ENCODE results near the gene SLC2A6. TPM values are rescaled to one million over a fixed set of nuclear protein-coding genes. Genes with fewer than 3 reads are reported as not detected.
A peak's percentile ranks its signal among the peaks of the same experiment; 100 is the strongest.

The SLC2A6 gene
- total RNA-seq, 6 experiments from 2014 or later = 9.4 to 12.6 (median 11.3) TPM

GRCh38 chr9:133429214-133429613, 49.7 kb downstream of the SLC2A6 start:
- no peak overlapping the region for H3K27ac Mint-ChIP-seq

GRCh38 chr9:133428617-133429101, 50.2 kb downstream of the SLC2A6 start:
- DNase-seq = no peak
- Mint-ChIP-seq H3K27ac (no peak overlapping the region), H3K9me3 (no peaks in the 10 kb centered on the region), H3K27me3 (ENCODE audit: insufficient read depth) (peaks cover 29% of the 10 kb centered on the region), H3K36me3 (ENCODE audit: low read depth) (no peaks in the 10 kb centered on the region), H3K4me1 (ENCODE audit: low read depth) (no peaks in the 10 kb centered on the region), H3K4me3 (no peak overlapping the region)
- no peak for TF ChIP-seq CTCF (IDR thresholded peaks at IDR 0.05)

More at GRCh38 chr9:133429214-133429613, 49.7 kb downstream of the SLC2A6 start:
- Mint-ChIP-seq H3K27me3 (ENCODE audit: insufficient read depth) (peaks cover 32% of the 10 kb centered on the region), H3K4me1 (ENCODE audit: low read depth) (no peaks in the 10 kb centered on the region), H3K9me3 (no peaks in the 10 kb centered on the region), H3K36me3 (ENCODE audit: low read depth) (no peaks in the 10 kb centered on the region), H3K4me3 (no peak overlapping the region)
- no peak for TF ChIP-seq CTCF (IDR thresholded peaks at IDR 0.05)
- DNase-seq = no peak

DNA sequence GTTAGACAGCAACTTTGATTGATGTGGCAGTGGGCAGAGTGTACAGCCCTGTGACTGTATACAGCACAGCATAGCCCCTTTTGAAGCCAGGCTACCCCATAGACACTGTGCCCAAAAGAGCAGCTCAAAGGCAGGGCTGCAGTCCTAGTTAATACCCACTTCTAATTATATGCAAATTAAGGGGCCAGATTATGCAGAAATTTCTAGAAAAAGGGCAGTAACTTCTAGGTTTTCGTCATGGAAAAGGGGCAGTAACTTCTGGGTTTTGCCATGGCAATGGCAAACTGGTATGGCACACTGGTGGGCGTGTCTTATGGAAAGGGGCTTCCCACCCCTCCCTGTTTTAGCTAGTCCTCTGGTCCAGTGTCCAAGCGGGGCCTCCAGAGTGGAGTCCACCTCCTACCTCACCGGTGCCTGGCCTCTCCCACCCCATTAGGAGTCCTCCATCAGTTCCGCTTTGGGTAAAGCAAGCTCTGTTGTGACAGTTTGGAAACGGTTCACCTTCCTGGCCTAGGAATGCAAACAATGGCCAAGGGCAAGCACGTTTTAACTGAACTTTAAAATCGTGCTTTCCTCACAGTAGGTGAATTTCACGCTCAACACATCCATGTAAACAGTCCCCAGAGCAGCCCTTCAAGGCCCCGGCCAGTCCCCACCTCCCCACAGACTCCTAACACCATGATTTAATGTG, 51.1 kb downstream of the SLC2A6 start:
- peaks cover 21% of the 10 kb centered on the region for H3K27me3 Mint-ChIP-seq (ENCODE audit: insufficient read depth)
- H3K36me3 Mint-ChIP-seq (ENCODE audit: low read depth) = no peaks in the 10 kb centered on the region
- H3K4me3 Mint-ChIP-seq = peak overlapping the region; percentile 30; the same call in 1 of the 2 replicates
- no peak for DNase-seq
- H3K9me3 Mint-ChIP-seq = no peaks in the 10 kb centered on the region
- TF ChIP-seq CTCF (IDR thresholded peaks at IDR 0.05) = no peak
- no peaks in the 10 kb centered on the region for H3K4me1 Mint-ChIP-seq (ENCODE audit: low read depth)
- no peak overlapping the region for H3K27ac Mint-ChIP-seq

DNA sequence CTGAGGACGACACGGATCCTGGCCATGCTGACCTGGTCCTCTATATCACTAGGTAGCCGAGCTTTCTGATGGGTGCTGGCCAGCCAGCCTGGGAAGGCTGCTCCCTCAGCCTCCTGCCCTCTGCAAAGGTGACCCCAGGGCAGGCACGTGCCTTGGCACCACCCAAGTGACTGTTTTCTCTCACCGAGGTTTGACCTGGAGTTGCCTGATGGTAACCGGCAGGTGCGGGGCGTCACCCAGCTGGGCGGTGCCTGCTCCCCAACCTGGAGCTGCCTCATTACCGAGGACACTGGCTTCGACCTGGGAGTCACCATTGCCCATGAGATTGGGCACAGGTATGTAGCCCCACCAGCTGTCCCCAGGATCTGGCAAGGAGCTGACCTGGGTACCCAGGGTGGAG, 52.9 kb downstream of the SLC2A6 start:
- Mint-ChIP-seq H3K4me3 (no peak overlapping the region), H3K27me3 (ENCODE audit: insufficient read depth) (peaks cover 19% of the 10 kb centered on the region), H3K4me1 (ENCODE audit: low read depth) (no peaks in the 10 kb centered on the region; the same call in 1 of the 2 replicates), H3K36me3 (ENCODE audit: low read depth) (no peaks in the 10 kb centered on the region), H3K9me3 (no peaks in the 10 kb centered on the region), H3K27ac (no peak overlapping the region)
- no peak for DNase-seq
- no peak for TF ChIP-seq CTCF (IDR thresholded peaks at IDR 0.05)

DNA sequence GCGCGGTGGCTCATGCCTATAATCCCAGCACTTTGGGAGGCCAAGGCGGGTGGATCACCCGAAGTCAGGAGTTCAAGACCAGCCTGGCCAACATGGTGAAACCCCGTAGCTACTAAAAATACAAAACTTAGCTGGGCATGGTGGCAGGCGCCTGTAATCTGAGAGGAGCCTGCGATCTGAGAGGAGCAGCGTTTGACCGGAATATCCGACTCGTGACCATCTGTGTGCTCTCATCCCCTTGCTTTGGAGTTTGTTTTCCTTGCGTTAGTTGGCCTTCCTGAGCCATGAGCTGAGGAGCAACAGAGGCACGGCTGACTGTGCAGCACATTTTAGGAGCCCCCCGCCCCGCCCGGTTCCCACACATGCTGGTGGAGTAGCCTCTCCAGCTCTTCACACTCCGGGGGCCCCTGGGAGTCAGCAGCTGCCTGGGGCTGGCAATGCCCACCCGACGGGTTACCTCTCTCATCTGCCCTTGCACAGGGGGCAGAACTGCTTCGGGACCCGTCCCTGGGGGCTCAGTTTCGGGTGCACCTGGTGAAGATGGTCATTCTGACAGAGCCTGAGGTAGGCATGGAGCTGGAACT, 53.8 kb downstream of the SLC2A6 start:
- no peaks in the 10 kb centered on the region for H3K9me3 Mint-ChIP-seq
- no peak for DNase-seq
- TF ChIP-seq CTCF (IDR thresholded peaks at IDR 0.05) = no peak
- peaks cover 19% of the 10 kb centered on the region for H3K27me3 Mint-ChIP-seq (ENCODE audit: insufficient read depth)
- no peak overlapping the region for H3K4me3 Mint-ChIP-seq
- H3K36me3 Mint-ChIP-seq (ENCODE audit: low read depth) = no peaks in the 10 kb centered on the region
- H3K27ac Mint-ChIP-seq = no peak overlapping the region
- H3K4me1 Mint-ChIP-seq (ENCODE audit: low read depth) = no peaks in the 10 kb centered on the region; the same call in 1 of the 2 replicates

Measured in HFFc6 (cell line).